HepG2 (cell line): ENCODE results near the gene MICA. TPM values are rescaled to one million over a fixed set of nuclear protein-coding genes. Genes with fewer than 3 reads are reported as not detected.

Experiments used
- HNF4G ChIP-seq, 2 experiments: sonication (generic) in 1 of 2; formaldehyde crosslinking in 1 of 2; IDR thresholded peaks; 2 replicates each; pipeline versions ENCODE4 v1.4.0 to v1.6.1; 2011 to 2020; ENCODE audit warnings: borderline replicate concordance in 2 of 2, low read depth in 2 of 2, mild to moderate bottlenecking in 2 of 2, low read length in 1 of 2, missing genetic modification reagents in 1 of 2, moderate library complexity in 1 of 2
- JDP2 ChIP-seq: sonication (generic); formaldehyde crosslinking; IDR thresholded peaks from 2 replicates; pipeline ENCODE4 v1.8.1; 2022; ENCODE audit warnings: missing genetic modification reagents, borderline replicate concordance
- RCOR2 ChIP-seq: IDR thresholded peaks from 2 replicates; pipeline ENCODE4 v1.6.1; 2016; ENCODE audit warnings: missing biosample characterization, missing genetic modification reagents
- SIN3A ChIP-seq: IDR thresholded peaks from 2 replicates; pipeline ENCODE4 v1.6.1; 2011; ENCODE audit warnings: low read depth, mild to moderate bottlenecking, control low read depth, low read length, borderline replicate concordance
- ZBTB33 ChIP-seq: sonication (generic); formaldehyde crosslinking; IDR thresholded peaks from 2 replicates; pipeline ENCODE4 v1.4.0; 2020; ENCODE audit warnings: missing genetic modification reagents
- ZHX2 ChIP-seq, 2 experiments: sonication (generic) in 1 of 2; formaldehyde crosslinking in 1 of 2; IDR thresholded peaks; 2 replicates each; pipeline versions ENCODE4 v1.6.1 to v1.9.0; 2014 to 2022; ENCODE audit warnings: antibody characterized with exemption in 1 of 2, borderline replicate concordance in 1 of 2, inconsistent platforms in 1 of 2, low read depth in 1 of 2, missing genetic modification reagents in 1 of 2
- ZNF12 ChIP-seq: sonication (generic); formaldehyde crosslinking; IDR thresholded peaks from 2 replicates; pipeline ENCODE4 v1.5.0; 2020; ENCODE audit warnings: missing genetic modification reagents
- ZNF335 ChIP-seq: sonication (generic); formaldehyde crosslinking; IDR thresholded peaks from 2 replicates; pipeline ENCODE4 v1.4.0; 2020; ENCODE audit warnings: missing genetic modification reagents
- ZNF337 ChIP-seq: sonication (generic); formaldehyde crosslinking; IDR thresholded peaks from 2 replicates; pipeline ENCODE4 v1.5.1; 2020; ENCODE audit warnings: missing genetic modification reagents, low read depth, mild to moderate bottlenecking, borderline replicate concordance
- ZNF431 ChIP-seq: sonication (generic); formaldehyde crosslinking; IDR thresholded peaks from 2 replicates; pipeline ENCODE4 v1.9.0; 2022; ENCODE audit warnings: missing genetic modification reagents, low read depth, mild to moderate bottlenecking, borderline replicate concordance
- ZNF550 ChIP-seq: sonication (generic); formaldehyde crosslinking; IDR thresholded peaks from 2 replicates; pipeline ENCODE4 v1.4.0; 2020; ENCODE audit warnings: mild to moderate bottlenecking, missing genetic modification reagents, borderline replicate concordance
- ZNF609 ChIP-seq: sonication (generic); formaldehyde crosslinking; IDR thresholded peaks from 2 replicates; pipeline ENCODE4 v1.4.0; 2020; ENCODE audit warnings: mild to moderate bottlenecking, missing genetic modification reagents, borderline replicate concordance
- polyA plus RNA-seq, 8 experiments: library from polyadenylated mRNA; depleted of rRNA in 3 of 8; stranded (reverse) in 7 of 8; unstranded in 1 of 8; fragments of >200 nt; fragmentation: Illumina TruSeq in 4 of 8; extraction: Trizol in 4 of 8; gene quantifications; 2 replicates each; pipeline versions ENCODE4 v1.2.1 to v1.2.3, GENCODE V29; 2011 to 2016; ENCODE audit warnings: low read depth in 4 of 8, missing spikeins in 1 of 8, mixed read lengths in 1 of 8; ENCODE audit not compliant: insufficient read depth in 1 of 8
- total RNA-seq, 5 experiments: library from RNA; depleted of rRNA; stranded (reverse); fragments of >200 nt; fragmentation: Illumina TruSeq; extraction: Trizol; gene quantifications; 2 replicates each; pipeline ENCODE4 v1.2.3, GENCODE V29; 2016; ENCODE audit warnings: low read depth in 1 of 5

The MICA gene
- total and polyA plus RNA-seq, 2 of the 13 experiments (the other 11 are each of a cell fraction or from before 2014, with no cell fraction given), result 21.6 to 38.1 TPM

GRCh38 chr6:31403283-31404060 lies at the start of gene MICA (continued):
- no peak for TF ChIP-seq ZNF335
- no peak for TF ChIP-seq ZNF12 (CRISPR knock-in tag)
- no peak for TF ChIP-seq ZNF550
- TF ChIP-seq HNF4G (IDR thresholded peaks at IDR 0.05; ENCODE audit: borderline replicate concordance, low read depth, low read length), result no peak
- TF ChIP-seq HNF4G (CRISPR knock-in tag; IDR thresholded peaks at IDR 0.05; ENCODE audit: borderline replicate concordance, low read depth), result no peak; the same call in 1 of the 2 replicates
- no peak for TF ChIP-seq JDP2 (CRISPR knock-in tag)
- no peak for TF ChIP-seq RCOR2
- no peak for TF ChIP-seq ZNF337 (CRISPR knock-in tag)
- TF ChIP-seq ZBTB33 (CRISPR knock-in tag), result 0 out of 2 replicates have a peak, but pooled peaks have one; percentile 2
- peak; percentile 90; the same call in 1 of the 2 replicates for TF ChIP-seq SIN3A
- 0 out of 2 replicates have a peak, but pooled peaks have one; percentile 20 for TF ChIP-seq ZHX2 (IDR thresholded peaks at IDR 0.05; ENCODE audit: low read depth)
- peak; percentile 87 for TF ChIP-seq ZHX2 (CRISPR knock-in tag; IDR thresholded peaks at IDR 0.05; ENCODE audit: borderline replicate concordance)
- TF ChIP-seq ZNF609, result no peak
- TF ChIP-seq ZNF431 (CRISPR knock-in tag), result peak; percentile 26
